ENCODE measurements around the gene MRPL28. TPM values are rescaled to one million over a fixed set of nuclear protein-coding genes. Genes with fewer than 3 reads are reported as not detected.

The MRPL28 gene
- total RNA-seq, 2 experiments from 2014 or later: 76.8 to 77.3 TPM

DNA sequence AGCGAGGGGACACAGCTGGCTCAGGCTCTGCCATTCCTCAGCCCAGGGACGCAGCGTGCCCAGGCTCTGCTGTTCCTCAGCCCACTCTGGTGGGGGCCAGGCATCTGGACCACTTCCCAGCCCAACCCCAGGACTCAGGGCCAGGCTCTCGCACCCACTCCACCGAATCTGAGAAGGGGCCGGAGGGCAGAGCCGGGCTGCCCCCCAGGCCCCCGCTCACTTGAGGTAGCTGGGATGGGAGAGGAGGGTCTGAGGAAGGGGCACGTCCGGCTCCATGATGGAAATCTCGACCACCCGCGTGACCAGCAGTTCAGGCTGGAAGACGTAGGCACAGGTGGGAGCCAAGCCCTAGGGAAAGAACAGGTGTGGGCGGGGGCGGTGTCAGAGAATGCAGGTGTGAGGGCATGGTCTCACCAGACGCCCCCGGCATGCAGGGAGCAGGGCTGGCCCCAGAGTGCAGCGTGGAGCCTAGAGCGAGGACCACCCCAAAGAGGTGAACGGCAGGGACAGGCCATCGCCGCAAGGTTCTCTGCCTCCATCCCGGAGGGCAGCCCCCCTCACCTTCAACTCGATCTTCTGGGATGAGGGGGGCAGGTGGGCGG is 6.6 kb upstream of the MRPL28 start:
- CTCF ChIA-PET: no interaction called here
- H3K9me3 Mint-ChIP-seq: no peaks in the 10 kb centered on the region
- intact Hi-C loops (cut with micrococcal nuclease): no loop called here

DNA sequence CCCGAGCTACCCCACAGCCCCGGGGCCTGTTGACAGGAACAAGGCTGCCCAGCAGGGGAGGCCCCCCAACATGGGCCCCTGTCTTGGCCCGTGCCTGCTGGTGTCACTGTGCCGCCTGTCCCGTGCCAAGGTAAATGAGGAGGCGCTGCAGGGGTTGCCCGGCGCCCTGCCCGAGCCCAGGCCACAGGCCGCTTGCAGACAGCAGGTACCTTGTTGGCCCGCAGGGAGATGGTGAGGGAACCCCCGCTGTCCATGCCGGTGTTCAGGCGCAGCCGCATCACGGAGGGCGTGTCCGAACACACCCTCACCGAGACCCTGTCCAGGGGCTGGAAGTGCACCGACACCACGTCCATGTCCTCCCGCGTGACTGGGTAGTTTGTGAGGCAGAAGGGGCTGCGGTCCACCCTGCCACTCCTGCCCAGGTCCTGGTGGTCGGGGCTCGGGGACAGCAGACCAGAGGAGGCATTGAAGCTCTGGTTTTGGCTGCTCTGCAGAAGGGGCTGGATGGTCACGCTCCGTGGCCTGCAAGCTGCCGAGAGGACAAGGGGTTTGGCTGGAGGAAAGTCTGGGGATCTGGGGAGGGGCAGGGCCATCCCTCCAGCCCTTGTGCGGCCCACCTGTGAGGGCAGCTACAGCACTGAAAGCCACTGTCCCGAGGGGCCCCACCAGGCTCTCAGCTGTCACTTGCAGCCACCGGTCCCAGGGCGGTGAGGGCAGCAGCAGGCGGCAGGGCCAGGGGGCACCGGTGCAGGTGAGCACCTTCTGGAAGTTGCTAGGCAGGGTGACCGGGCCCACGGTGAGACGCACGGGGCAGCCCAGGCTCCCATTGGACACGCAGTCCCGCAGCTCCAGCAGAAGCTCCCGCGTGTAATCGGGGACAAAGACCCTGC is 5.8 kb upstream of the MRPL28 start:
- intact Hi-C loops (cut with micrococcal nuclease): no loop called here
- CTCF ChIA-PET: no interaction called here

More for the DNA sequence above, 6.6 kb upstream of the MRPL28 start:
- no peak for DNase-seq
- Mint-ChIP-seq H3K27me3 (no peaks in the 10 kb centered on the region), H3K36me3 (peaks cover under 1% of the 10 kb centered on the region), H3K4me1 (ENCODE audit: low read depth) (peaks cover 10% of the 10 kb centered on the region), H3K4me3 (no peak overlapping the region), H3K27ac (no peak overlapping the region)
- POLR2A ChIA-PET: no interaction called here

DNA sequence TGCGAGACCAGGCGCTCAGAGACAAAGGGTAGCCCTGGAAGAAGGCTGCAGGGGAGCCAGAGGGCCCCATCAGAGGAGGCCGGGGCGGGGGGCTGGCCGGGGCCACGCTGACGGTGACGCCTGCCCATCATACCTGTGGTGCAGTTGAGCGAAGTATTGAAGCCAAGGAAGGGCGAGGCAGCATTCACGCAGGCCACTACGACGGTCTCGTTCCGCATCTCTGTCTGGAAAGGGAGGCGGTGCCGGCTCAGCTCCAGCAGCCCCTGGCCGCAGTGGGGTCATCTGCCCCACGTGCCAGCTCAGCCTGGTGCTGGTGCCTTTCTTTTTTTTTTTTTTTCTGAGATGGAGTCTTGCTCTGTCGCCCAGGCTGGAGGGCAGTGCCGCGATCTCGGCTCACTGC is 4.9 kb upstream of the MRPL28 start:
- H3K27ac Mint-ChIP-seq: no peak overlapping the region
- POLR2A ChIA-PET: no interaction called here
- CTCF ChIA-PET: no interaction called here
- H3K36me3 Mint-ChIP-seq: peaks cover 6% of the 10 kb centered on the region
- no peaks in the 10 kb centered on the region for H3K27me3 Mint-ChIP-seq
- intact Hi-C loops (cut with micrococcal nuclease): no loop called here
- H3K4me3 Mint-ChIP-seq: no peak overlapping the region
- H3K9me3 Mint-ChIP-seq: no peaks in the 10 kb centered on the region
- H3K4me1 Mint-ChIP-seq (ENCODE audit: low read depth): peaks cover 14% of the 10 kb centered on the region
- DNase-seq: no peak

More for the DNA sequence above, 5.8 kb upstream of the MRPL28 start:
- POLR2A ChIA-PET: no interaction called here
- H3K27ac Mint-ChIP-seq: no peak overlapping the region
- H3K4me1 Mint-ChIP-seq (ENCODE audit: low read depth): peaks cover 10% of the 10 kb centered on the region
- H3K27me3 Mint-ChIP-seq: no peaks in the 10 kb centered on the region
- H3K36me3 Mint-ChIP-seq: peaks cover 3% of the 10 kb centered on the region
- DNase-seq: no peak
- H3K4me3 Mint-ChIP-seq: no peak overlapping the region
- no peaks in the 10 kb centered on the region for H3K9me3 Mint-ChIP-seq

DNA sequence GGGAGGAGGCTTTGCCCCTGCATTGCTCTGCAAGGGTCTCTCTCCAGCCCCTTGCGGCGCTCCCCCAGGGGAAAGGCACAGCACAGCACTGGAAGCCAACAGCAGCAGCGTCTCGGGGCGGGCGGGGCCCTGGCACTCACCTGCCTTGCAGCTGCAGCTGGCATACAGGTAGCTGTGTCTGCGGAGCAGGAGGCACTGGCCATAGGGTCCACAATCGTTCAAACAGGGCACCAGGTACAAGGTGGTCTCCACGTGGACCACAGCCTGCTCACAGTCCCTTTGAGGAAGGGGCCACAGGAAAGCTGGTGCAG is 4.2 kb upstream of the MRPL28 start:
- H3K4me3 Mint-ChIP-seq: no peak overlapping the region
- no peak overlapping the region for H3K27ac Mint-ChIP-seq
- no peaks in the 10 kb centered on the region for H3K9me3 Mint-ChIP-seq
- ChIA-PET POLR2A (no interaction called here), CTCF (no interaction called here)
- peaks cover 9% of the 10 kb centered on the region for H3K4me1 Mint-ChIP-seq (ENCODE audit: low read depth)
- no peak for DNase-seq
- H3K27me3 Mint-ChIP-seq: no peaks in the 10 kb centered on the region
- intact Hi-C loops (cut with micrococcal nuclease): no loop called here
- peaks cover 6% of the 10 kb centered on the region for H3K36me3 Mint-ChIP-seq

DNA sequence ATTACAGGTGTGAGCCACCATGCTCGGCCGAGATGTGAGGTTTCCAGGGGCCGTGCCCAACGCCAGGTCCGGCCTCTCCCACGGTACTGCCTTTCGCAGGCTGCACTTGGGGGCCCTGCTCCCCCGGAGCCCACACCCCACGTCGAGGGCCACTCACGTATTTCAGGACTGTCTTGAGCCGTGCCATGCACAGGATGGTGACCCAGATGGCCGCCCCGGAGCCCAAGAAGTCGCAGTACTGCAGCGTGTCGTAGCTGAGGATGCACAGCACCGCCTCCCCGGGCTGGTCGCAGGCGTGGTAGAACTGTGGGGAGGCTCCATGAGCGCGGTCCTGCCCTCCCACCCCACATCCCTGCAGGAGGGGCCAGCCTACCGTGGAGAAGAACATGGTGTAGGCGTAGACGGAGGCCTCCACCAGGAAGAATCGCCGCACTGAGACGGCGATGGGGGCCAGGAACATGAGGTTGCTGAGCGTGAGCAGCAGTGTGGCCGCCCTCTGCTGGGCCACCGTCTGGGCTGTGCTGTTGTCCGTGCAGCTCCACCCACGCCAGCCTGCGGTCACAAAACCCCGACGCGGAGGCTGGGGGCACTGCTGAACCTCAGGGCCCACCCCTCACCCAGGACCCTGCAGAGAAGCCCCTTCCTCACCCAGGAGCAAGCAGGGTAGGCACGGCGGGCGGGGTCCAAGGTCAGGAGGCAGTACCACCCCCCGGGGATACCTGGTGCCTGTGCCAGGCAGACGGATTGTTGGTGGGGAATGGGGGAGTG is 3.7 kb upstream of the MRPL28 start:
- CTCF ChIA-PET: no interaction called here
- Mint-ChIP-seq H3K27me3 (no peaks in the 10 kb centered on the region), H3K9me3 (no peaks in the 10 kb centered on the region), H3K27ac (no peak overlapping the region), H3K4me3 (no peak overlapping the region), H3K36me3 (peaks cover 6% of the 10 kb centered on the region), H3K4me1 (ENCODE audit: low read depth) (peaks cover 11% of the 10 kb centered on the region)
- no peak for DNase-seq
- intact Hi-C loops (cut with micrococcal nuclease): no loop called here
- POLR2A ChIA-PET: no interaction called here

DNA sequence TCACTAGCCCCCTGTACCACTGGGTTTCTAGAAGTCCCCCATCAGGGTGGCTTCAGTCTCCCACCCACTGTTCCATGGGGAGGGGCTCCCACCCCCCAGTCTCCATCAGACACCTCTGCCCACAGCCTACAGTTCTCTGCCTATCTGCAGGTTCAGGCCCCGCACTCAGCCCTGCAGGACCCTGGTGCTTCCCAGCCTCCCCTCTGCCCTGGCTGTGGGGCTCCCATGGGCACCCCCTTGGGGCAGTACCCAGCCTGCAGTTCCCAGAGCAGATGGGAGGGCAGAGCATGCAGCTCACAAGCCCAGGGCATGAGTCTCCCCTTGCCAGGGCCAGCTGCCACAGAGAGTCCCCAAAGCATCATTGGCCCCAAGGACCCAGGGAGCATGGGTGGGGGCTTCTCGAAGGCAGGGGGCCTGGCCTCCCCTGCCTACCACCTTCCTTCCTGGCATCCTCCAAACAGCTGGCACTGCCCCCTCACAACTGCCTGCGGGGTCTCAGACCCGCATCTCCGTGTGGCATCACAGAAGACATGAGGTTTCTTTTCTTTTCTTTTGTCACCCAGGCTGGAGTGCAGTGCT is 2.8 kb upstream of the MRPL28 start:
- H3K27me3 Mint-ChIP-seq: no peaks in the 10 kb centered on the region
- DNase-seq: no peak
- POLR2A ChIA-PET: no interaction called here
- CTCF ChIA-PET: no interaction called here
- no peak overlapping the region for H3K27ac Mint-ChIP-seq
- H3K4me1 Mint-ChIP-seq (ENCODE audit: low read depth): peaks cover 11% of the 10 kb centered on the region
- no peaks in the 10 kb centered on the region for H3K9me3 Mint-ChIP-seq
- H3K36me3 Mint-ChIP-seq: peaks cover 6% of the 10 kb centered on the region
- H3K4me3 Mint-ChIP-seq: no peak overlapping the region
- intact Hi-C loops (cut with micrococcal nuclease): no loop called here

DNA sequence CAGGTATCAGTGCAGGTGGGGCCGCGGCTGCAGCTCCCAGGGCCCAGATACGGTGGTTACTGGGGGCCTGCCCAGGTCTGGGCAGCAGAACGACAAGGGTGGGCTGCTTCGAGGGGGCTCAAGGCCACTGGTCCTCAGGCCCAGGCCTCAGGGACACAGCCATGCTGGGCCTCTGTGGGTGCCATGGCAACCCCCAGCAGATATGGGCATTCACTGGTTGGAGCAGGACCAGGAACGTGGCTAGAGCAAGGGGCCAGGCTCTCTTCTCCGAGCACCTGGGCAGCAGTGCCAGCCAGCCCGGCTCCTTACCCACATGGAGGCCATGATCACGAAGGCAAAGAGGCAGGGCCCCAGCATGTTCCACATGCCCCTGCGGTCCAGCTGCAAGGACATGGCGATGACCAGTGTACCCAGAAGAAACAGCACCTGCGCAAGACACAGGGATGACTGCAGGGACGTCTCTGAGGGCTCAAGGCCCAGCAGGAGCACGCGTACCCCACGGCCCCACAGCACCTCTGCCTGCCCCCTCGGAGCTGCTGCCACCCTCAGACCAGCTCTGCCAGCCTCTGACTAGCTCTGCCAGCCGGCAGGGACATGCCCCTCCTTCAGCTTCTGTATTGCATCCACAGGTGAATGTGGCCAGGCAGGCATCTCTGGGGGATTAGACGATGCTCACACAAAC is 2.1 kb upstream of the MRPL28 start:
- no peak for DNase-seq
- ChIA-PET POLR2A (no interaction called here), CTCF (no interaction called here)
- Mint-ChIP-seq H3K4me1 (ENCODE audit: low read depth) (peaks cover 11% of the 10 kb centered on the region), H3K36me3 (peaks cover 8% of the 10 kb centered on the region), H3K4me3 (no peak overlapping the region), H3K27ac (no peak overlapping the region), H3K9me3 (no peaks in the 10 kb centered on the region), H3K27me3 (no peaks in the 10 kb centered on the region)
- intact Hi-C loops (cut with micrococcal nuclease): no loop called here

DNA sequence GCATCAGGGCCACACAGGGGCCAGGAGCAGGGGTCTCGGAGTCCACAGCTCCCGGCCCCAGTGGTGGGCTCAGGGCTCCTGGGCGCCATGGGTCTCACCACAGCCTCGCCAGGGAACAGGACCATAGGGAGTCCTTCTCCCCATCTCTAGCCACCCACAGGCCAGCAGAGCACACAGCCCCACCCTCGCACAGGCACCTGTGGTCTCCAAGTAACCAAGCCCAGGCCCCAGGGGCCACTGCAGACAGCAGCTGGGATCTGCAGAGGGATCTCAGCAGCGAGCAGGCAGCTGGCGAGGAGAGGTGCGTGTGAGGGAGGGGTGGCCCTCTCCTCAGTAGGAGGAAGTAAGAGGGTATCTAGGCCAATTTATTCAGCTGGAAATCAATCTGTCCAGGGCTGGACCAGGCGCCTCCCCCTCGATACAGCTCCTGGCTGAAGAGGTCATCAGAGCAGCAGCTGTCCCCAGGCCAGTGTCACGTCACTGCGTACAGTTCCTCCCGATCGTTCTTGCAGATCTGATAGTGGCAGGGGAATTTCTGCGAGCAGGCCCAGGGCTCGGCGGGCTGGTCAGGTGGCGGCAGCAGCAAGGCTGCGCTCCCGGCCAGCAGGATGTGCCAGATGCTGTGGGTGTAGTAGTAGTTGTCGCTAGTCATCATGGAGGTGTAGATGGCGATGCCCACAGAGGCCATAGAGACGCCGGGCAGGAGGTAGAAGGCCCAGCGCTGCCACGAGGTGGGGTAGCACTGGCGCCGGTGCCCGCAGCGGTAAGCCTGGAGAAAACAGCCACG is 1.4 kb upstream of the MRPL28 start:
- Mint-ChIP-seq H3K27me3 (no peaks in the 10 kb centered on the region), H3K4me3 (peak overlapping the region; percentile 10), H3K9me3 (no peaks in the 10 kb centered on the region), H3K36me3 (peaks cover 11% of the 10 kb centered on the region), H3K4me1 (ENCODE audit: low read depth) (peaks cover 11% of the 10 kb centered on the region), H3K27ac (peak overlapping the region; percentile 66)
- no peak for DNase-seq
- POLR2A ChIA-PET: interaction anchor here (1.3 to 2.1 kb wide), 3 partner anchors 9 to 144 kb away, joined by 4 to 8 read pairs (median 5); no protein-coding TSS in a partner anchor
- intact Hi-C loops (cut with micrococcal nuclease): loop anchor here (2.0 kb wide), 1 partner anchor 19 kb away; the partner anchor contains the start of gene AXIN1
- CTCF ChIA-PET: no interaction called here

DNA sequence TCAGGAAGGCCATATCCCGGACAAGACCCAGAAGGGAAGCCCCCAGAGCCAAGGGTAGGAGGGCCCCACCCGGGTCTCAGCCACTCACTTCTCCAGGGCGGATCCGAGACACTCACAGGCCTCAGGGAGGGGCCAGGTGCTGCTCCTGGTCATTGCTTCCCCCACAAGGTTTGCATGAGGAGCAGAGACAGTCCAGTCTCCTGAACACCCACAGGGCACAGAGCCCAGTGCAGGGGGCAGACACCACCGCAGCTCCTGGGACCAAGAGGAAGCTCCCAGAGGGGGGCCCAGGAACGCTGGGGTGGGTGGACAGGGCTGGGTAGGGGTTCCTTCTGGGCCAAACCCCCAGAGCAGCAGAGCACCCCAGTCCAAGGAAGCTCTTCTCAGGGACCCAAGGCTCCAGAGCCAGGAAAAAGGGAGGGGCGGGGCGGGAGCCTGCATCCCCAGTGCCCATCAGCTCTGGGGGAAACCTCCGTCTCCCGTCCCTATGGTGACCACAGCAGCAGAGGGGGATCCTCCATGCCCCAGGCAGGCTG is 709 bp upstream of the MRPL28 start:
- CTCF ChIA-PET: interaction anchor here (1.3 kb wide), 1 partner anchor 9 kb away, joined by 10 read pairs; no protein-coding TSS in a partner anchor
- intact Hi-C loops (cut with micrococcal nuclease): loop anchor here (1.0 to 2.0 kb wide), 3 partner anchors 18 to 155 kb away; partner anchors contain the start of genes AXIN1 and FAM234A
- Mint-ChIP-seq H3K27me3 (no peaks in the 10 kb centered on the region), H3K9me3 (no peaks in the 10 kb centered on the region), H3K36me3 (peaks cover 11% of the 10 kb centered on the region), H3K4me3 (no peak overlapping the region), H3K27ac (peak overlapping the region; percentile 85), H3K4me1 (ENCODE audit: low read depth) (peaks cover 11% of the 10 kb centered on the region)
- no peak for DNase-seq
- POLR2A ChIA-PET: interaction anchor here (1.3 to 2.1 kb wide), 3 partner anchors 9 to 143 kb away, joined by 4 to 8 read pairs (median 5); no protein-coding TSS in a partner anchor

DNA sequence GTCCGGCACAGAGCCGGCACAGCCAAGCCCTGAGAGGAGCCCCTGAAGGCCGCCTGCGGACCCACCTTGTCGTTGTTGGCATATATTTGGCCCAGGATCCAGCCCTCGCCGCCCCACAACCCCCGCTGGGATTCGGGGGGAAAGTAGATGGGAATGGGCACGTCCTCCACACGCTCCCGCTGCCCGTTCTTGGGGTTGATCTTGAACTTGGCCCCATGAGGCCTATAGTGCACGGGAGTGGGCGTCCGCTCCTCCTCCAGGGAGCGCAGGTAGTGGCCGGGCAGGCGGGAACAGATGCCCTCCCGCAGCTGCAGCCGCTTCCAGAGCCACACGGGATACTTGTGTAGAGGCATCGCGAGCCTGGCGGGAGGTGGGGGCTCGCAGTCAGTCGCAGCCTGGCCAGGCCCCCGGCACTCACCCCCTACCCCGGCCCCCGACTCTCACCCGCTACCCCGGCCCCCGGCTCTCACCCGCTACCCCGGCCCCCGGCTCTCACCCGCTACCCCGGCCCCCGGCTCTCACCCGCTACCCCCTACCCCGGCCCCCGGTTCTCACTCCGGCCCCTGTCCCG is 387 bp downstream of the MRPL28 start:
- no peak for DNase-seq
- Mint-ChIP-seq H3K4me3 (peak overlapping the region; percentile 85), H3K27ac (peak overlapping the region; percentile 85), H3K36me3 (peaks cover 11% of the 10 kb centered on the region), H3K9me3 (no peaks in the 10 kb centered on the region), H3K4me1 (ENCODE audit: low read depth) (peaks cover 11% of the 10 kb centered on the region), H3K27me3 (no peaks in the 10 kb centered on the region)
- intact Hi-C loops (cut with micrococcal nuclease): loop anchor here (1.0 to 2.0 kb wide), 3 partner anchors 17 to 156 kb away; partner anchors contain the start of genes AXIN1 and FAM234A
- POLR2A ChIA-PET: interaction anchor here (2.1 kb wide), 1 partner anchor 142 kb away, joined by 8 read pairs; no protein-coding TSS in a partner anchor
- CTCF ChIA-PET: interaction anchor here (0.6 to 1.3 kb wide), 3 partner anchors 8 to 273 kb away, joined by 3 to 10 read pairs (median 3); partner anchors contain the start of gene DECR2
